ENCODE results near the gene STRIP2. TPM values are rescaled to one million over a fixed set of nuclear protein-coding genes. Genes with fewer than 3 reads are reported as not detected.
"Not testable (repeated sequence)": the region's sequence is repeated elsewhere in the genome, so short reads cannot be mapped to it uniquely, and the experiment has no call there.

The STRIP2 gene
- total RNA-seq, 5 donors from 2014 or later (not counting 1 experiment from before 2014, with no cell fraction given) = 0.39 to 0.47 (median 0.42) TPM

DNA sequence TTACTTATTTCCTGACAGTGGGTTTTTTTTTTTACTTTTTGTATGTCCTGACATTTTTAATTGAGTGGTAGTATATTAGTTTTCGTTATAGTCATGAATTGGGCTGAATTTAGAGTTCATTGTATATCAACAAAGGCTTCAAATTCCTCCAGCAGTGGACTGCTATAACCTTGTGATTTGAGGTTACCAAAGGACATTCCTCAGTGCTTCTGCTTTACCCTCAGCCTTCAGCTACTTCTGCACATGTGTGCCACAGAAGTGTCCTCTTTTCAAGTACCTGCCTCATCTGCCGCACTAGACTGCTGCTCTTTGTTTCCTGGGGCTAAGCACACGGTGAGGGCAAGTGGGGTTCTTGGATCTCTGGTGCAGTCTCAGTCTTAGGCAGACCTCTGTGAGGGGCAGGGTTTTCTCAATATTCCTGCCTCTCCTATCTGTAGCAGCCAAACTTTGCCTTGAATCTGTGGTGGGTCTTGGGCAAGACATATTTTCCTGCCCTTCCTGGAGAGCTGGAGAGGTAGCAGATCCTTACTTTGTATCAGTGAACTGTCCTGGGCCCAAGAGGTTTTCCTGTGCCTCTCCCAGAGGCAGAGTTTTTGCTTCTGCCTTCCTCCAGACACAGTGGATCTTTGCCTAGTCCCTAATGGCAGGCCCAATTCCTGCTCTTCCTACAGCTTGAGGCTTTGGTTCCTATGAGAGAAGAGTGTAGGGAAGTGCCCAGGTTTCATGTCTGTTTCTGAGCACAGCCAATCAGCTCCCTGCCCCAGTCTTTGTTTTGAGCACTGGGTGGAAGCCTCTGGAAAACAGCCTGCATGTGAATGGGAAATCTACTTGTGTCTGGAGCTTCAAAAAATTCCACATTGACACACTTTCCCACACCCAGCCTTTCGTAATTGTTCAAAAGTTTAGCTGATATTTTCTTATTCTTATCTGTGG, 39.0 kb upstream of the STRIP2 start:
- no peaks in the 10 kb centered on the region for H3K9me3 Mint-ChIP-seq
- H3K27me3 ChIP-seq (replicated peaks in 1 of 2; ENCODE audit: control insufficient read depth in 2 of 2, extremely low read depth in 1 of 2, insufficient read depth in 2 of 2, low read length in 1 of 2) = no peaks in the 10 kb centered on the region
- ATAC-seq (replicated peaks in 1 of 4) (no peak), DNase-seq (no peak)
- H3K36me3 ChIP-seq (ENCODE audit: control insufficient read depth in 2 of 2, extremely low read depth in 1 of 2, insufficient read depth in 1 of 2, low read length in 1 of 2) = peaks cover 5 to 19% of the 10 kb centered on the region in 2 donors
- H3K27me3 Mint-ChIP-seq = no peaks in the 10 kb centered on the region
- H3K36me3 Mint-ChIP-seq = peaks cover 38% of the 10 kb centered on the region
- H3K9me3 ChIP-seq = no peaks in the 10 kb centered on the region
- H3K4me1 Mint-ChIP-seq = no peaks in the 10 kb centered on the region
- no peak overlapping the region for H3K27ac Mint-ChIP-seq
- CTCF ChIA-PET = no interaction called here
- no peak overlapping the region for H3K4me3 ChIP-seq (ENCODE audit: control insufficient read depth in 1 of 2, extremely low read depth in 1 of 2, low read length in 1 of 2)
- H3K27ac ChIP-seq (ENCODE audit: low read length) = no peak overlapping the region
- POLR2A ChIA-PET = no interaction called here
- WGBS (ENCODE audit: insufficient coverage) = no CpG with 5 or more reads among the region's 4 CpGs
- no peak overlapping the region for H3K4me3 Mint-ChIP-seq
- no peaks in the 10 kb centered on the region for H3K4me1 ChIP-seq (ENCODE audit: control insufficient read depth in 1 of 2, extremely low read depth in 1 of 2, insufficient read depth in 2 of 2, low read length in 2 of 2)

DNA sequence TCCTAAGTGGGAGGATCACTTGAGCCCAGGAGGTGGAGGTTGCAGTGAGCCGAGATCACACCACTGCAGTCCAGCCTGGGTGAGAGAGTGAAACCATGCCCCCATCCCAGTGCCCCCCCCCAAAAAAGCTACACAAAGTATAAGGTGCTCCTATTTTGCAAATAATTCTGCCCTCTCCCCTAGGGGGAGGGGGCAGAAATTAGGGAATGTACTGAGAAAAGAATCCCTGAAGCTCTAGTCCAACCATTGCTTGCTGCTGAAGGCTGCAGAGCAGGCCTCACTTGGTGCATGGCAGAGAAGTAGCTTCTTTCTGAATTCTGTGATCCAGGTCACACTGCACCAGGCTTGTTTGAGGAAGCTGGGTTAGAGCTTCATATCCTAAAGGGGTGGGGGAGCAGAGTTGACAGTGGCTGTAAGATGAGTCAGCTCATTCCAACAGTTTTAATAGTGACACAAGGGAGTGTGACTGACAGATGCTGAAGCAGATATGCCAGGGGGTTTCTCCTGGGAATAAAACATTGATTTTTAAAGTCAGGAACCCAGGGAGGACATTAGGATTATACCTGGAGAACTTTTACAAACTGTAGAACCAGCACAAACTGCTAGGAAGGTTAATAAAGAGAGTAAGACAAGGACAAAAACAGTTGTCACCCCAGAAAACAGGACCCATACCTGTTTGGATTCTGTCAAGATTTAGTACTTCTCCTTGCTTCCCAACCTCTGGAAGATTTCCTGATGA, 32.8 kb upstream of the STRIP2 start:
- DNase-seq = no peak
- Mint-ChIP-seq H3K4me3 (no peak overlapping the region), H3K27ac (no peak overlapping the region), H3K9me3 (no peaks in the 10 kb centered on the region), H3K27me3 (no peaks in the 10 kb centered on the region), H3K36me3 (peaks cover 49% of the 10 kb centered on the region), H3K4me1 (no peaks in the 10 kb centered on the region)
- Histone ChIP-seq H3K36me3 (ENCODE audit: control insufficient read depth in 2 of 2, extremely low read depth in 1 of 2, insufficient read depth in 1 of 2, low read length in 1 of 2) (peaks cover 10 to 25% of the 10 kb centered on the region in 2 donors), H3K4me1 (ENCODE audit: control insufficient read depth in 1 of 2, extremely low read depth in 1 of 2, insufficient read depth in 2 of 2, low read length in 2 of 2) (no peaks in the 10 kb centered on the region), H3K9me3 (no peaks in the 10 kb centered on the region), H3K4me3 (ENCODE audit: control insufficient read depth in 1 of 2, extremely low read depth in 1 of 2, low read length in 1 of 2) (no peak overlapping the region), H3K27ac (ENCODE audit: low read length) (no peak overlapping the region), H3K27me3 (replicated peaks in 1 of 2; ENCODE audit: control insufficient read depth in 2 of 2, extremely low read depth in 1 of 2, insufficient read depth in 2 of 2, low read length in 1 of 2) (no peaks in the 10 kb centered on the region)
- ChIA-PET CTCF (interaction anchor here in 1 of 2 donors (0.9 kb wide), 1 partner anchor 34 kb away, joined by 5 read pairs; no protein-coding TSS in a partner anchor), POLR2A (no interaction called here)
- WGBS (ENCODE audit: insufficient coverage) = no CpG with 5 or more reads among the region's 1 CpG
- no peak for ATAC-seq (replicated peaks in 1 of 4)

- Mint-ChIP-seq H3K4me1 (no peaks in the 10 kb centered on the region), H3K27ac (no peak overlapping the region), H3K27me3 (no peaks in the 10 kb centered on the region), H3K36me3 (peaks cover 47% of the 10 kb centered on the region), H3K4me3 (no peak overlapping the region), H3K9me3 (no peaks in the 10 kb centered on the region)
- peak in 3 of 35 experiments; percentile 0 to 28 (median 2) for DNase-seq
- Histone ChIP-seq H3K27me3 (replicated peaks in 1 of 2; ENCODE audit: control insufficient read depth in 2 of 2, extremely low read depth in 1 of 2, insufficient read depth in 2 of 2, low read length in 1 of 2) (no peaks in the 10 kb centered on the region), H3K27ac (ENCODE audit: low read length) (no peak overlapping the region), H3K4me3 (ENCODE audit: control insufficient read depth in 1 of 2, extremely low read depth in 1 of 2, low read length in 1 of 2) (no peak overlapping the region), H3K36me3 (ENCODE audit: control insufficient read depth in 2 of 2, extremely low read depth in 1 of 2, insufficient read depth in 1 of 2, low read length in 1 of 2) (peaks cover 10 to 26% of the 10 kb centered on the region in 2 donors), H3K9me3 (no peaks in the 10 kb centered on the region), H3K4me1 (ENCODE audit: control insufficient read depth in 1 of 2, extremely low read depth in 1 of 2, insufficient read depth in 2 of 2, low read length in 2 of 2) (no peaks in the 10 kb centered on the region)
- ATAC-seq (replicated peaks in 1 of 4) = no peak
- ChIA-PET CTCF (no interaction called here), POLR2A (no interaction called here)
- 33% methylated on average over 2 of the region's 3 CpGs for WGBS (ENCODE audit: insufficient coverage)
Measured at GRCh38 chr7:129401967-129402860, 32.0 kb upstream of the STRIP2 start.

DNA sequence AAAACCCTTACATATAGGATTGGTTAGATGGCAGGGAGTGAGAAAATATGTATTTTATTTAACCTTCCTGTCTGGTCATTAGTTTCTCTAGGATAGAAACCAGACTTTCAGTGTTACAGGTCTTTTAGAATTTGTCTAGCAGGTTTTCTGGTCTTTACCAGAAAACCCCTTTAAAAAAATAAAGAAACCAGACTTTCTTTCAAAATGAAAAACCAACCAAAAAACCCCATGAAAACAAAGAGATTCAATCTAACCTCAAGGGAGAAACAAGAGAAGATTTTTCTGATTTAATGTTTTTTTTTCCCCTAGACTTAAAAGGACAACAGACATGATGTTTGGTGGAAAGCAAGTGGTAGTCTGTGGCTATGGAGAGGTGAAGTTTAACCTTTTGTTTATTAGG, 28.7 kb upstream of the STRIP2 start:
- Histone ChIP-seq H3K9me3 (no peaks in the 10 kb centered on the region), H3K27ac (ENCODE audit: low read length) (no peak overlapping the region), H3K36me3 (ENCODE audit: control insufficient read depth in 2 of 2, extremely low read depth in 1 of 2, insufficient read depth in 1 of 2, low read length in 1 of 2) (peaks cover 10 to 33% of the 10 kb centered on the region in 2 donors), H3K4me1 (ENCODE audit: control insufficient read depth in 1 of 2, extremely low read depth in 1 of 2, insufficient read depth in 2 of 2, low read length in 2 of 2) (no peaks in the 10 kb centered on the region), H3K4me3 (ENCODE audit: control insufficient read depth in 1 of 2, extremely low read depth in 1 of 2, low read length in 1 of 2) (no peak overlapping the region), H3K27me3 (replicated peaks in 1 of 2; ENCODE audit: control insufficient read depth in 2 of 2, extremely low read depth in 1 of 2, insufficient read depth in 2 of 2, low read length in 1 of 2) (no peaks in the 10 kb centered on the region)
- Mint-ChIP-seq H3K9me3 (no peaks in the 10 kb centered on the region), H3K36me3 (peaks cover 65% of the 10 kb centered on the region), H3K4me3 (no peak overlapping the region), H3K27me3 (no peaks in the 10 kb centered on the region), H3K27ac (no peak overlapping the region), H3K4me1 (no peaks in the 10 kb centered on the region)
- POLR2A ChIA-PET = no interaction called here
- no peak for ATAC-seq (replicated peaks in 1 of 4)
- DNase-seq = no peak
- CTCF ChIA-PET = interaction anchor here in 1 of 2 donors (1.2 kb wide), 1 partner anchor 29 kb away, joined by 4 read pairs; no protein-coding TSS in a partner anchor

DNA sequence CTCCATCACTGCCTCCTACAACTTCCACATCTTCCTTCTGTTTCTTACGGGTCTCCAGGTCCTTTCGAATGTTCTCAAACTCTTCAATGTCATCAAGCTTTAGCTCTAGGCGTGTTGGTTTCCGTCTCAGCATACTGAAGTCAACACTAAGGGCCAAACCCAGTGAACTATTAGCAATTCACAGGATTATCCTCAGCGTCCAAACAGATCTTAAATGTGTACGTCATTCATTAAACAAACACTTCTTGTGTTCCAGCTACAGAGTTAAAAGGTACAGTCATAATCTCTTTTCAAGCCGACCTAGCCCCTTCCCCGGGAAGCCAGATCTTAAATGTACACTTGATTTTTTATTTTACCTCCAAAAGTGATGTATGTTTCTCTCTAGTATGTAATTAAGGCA, 24.0 kb upstream of the STRIP2 start:
- WGBS (ENCODE audit: insufficient coverage) = 94% methylated on average over 6 of the region's 8 CpGs
- H3K4me3 Mint-ChIP-seq, POLR2A ChIA-PET: not testable (repeated sequence)

GRCh38 chr7:129412501-129412900, 21.7 kb upstream of the STRIP2 start:
- WGBS (ENCODE audit: insufficient coverage) = 100% methylated on average over 2 of the region's 4 CpGs
- DNase-seq (no peak), ATAC-seq (replicated peaks in 1 of 4) (no peak)
- no peaks in the 10 kb centered on the region for H3K27me3 ChIP-seq (replicated peaks in 1 of 2; ENCODE audit: control insufficient read depth in 2 of 2, extremely low read depth in 1 of 2, insufficient read depth in 2 of 2, low read length in 1 of 2)
- peaks cover 0 to 4% (median 0%) of the 10 kb centered on the region in 3 donors for H3K9me3 Mint-ChIP-seq
- H3K4me3 ChIP-seq (ENCODE audit: control insufficient read depth in 1 of 2, extremely low read depth in 1 of 2, low read length in 1 of 2) = no peak overlapping the region
- peaks cover 65% of the 10 kb centered on the region for H3K36me3 Mint-ChIP-seq
- no peak overlapping the region for H3K27ac ChIP-seq (ENCODE audit: low read length)
- H3K36me3 ChIP-seq (ENCODE audit: control insufficient read depth in 2 of 2, extremely low read depth in 1 of 2, insufficient read depth in 1 of 2, low read length in 1 of 2) = peaks cover 6 to 20% of the 10 kb centered on the region in 2 donors
- no peaks in the 10 kb centered on the region for H3K27me3 Mint-ChIP-seq
- no peaks in the 10 kb centered on the region for H3K4me1 ChIP-seq (ENCODE audit: control insufficient read depth in 1 of 2, extremely low read depth in 1 of 2, insufficient read depth in 2 of 2, low read length in 2 of 2)
- H3K27ac Mint-ChIP-seq = no peak overlapping the region
- CTCF ChIA-PET = no interaction called here
- POLR2A ChIA-PET = no interaction called here
- H3K4me1 Mint-ChIP-seq = no peaks in the 10 kb centered on the region
- no peak overlapping the region for H3K4me3 Mint-ChIP-seq
- H3K9me3 ChIP-seq = no peaks in the 10 kb centered on the region

More for the DNA sequence above, 24.0 kb upstream of the STRIP2 start:
- H3K27ac Mint-ChIP-seq; H3K27ac ChIP-seq (ENCODE audit: low read length); H3K9me3 Mint-ChIP-seq; ATAC-seq (replicated peaks in 1 of 4); H3K27me3 Mint-ChIP-seq; H3K27me3 ChIP-seq (replicated peaks in 1 of 2; ENCODE audit: control insufficient read depth in 2 of 2, extremely low read depth in 1 of 2, insufficient read depth in 2 of 2, low read length in 1 of 2); DNase-seq; H3K9me3 ChIP-seq; H3K4me1 Mint-ChIP-seq; H3K4me3 ChIP-seq (ENCODE audit: control insufficient read depth in 1 of 2, extremely low read depth in 1 of 2, low read length in 1 of 2); H3K4me1 ChIP-seq (ENCODE audit: control insufficient read depth in 1 of 2, extremely low read depth in 1 of 2, insufficient read depth in 2 of 2, low read length in 2 of 2): not testable (repeated sequence)
- peaks cover 75% of the 10 kb centered on the region for H3K36me3 Mint-ChIP-seq
- H3K36me3 ChIP-seq (ENCODE audit: control insufficient read depth in 2 of 2, extremely low read depth in 1 of 2, insufficient read depth in 1 of 2, low read length in 1 of 2) = peaks cover 12 to 29% of the 10 kb centered on the region in 2 donors
- CTCF ChIA-PET = interaction anchor here in 1 of 2 donors (0.7 to 1.2 kb wide), 2 partner anchors 227 to 275 kb away, joined by 3 to 4 read pairs; no protein-coding TSS in a partner anchor

Data from T-cell (primary cell).